Stomach (tissue), 4 donors: ENCODE measurements around the gene SORCS3.

Source experiments
- EP300 ChIP-seq: sonication (generic); formaldehyde crosslinking; IDR thresholded peaks from one replicate; pipeline ENCODE4 v1.6.1; 2017; ENCODE audit warnings: antibody characterized with exemption
- POLR2A ChIP-seq, 4 donors: fragments of 450-650 bp; IDR thresholded peaks; one replicate each; pipeline ENCODE4 v1.6.1; 2016; ENCODE audit warnings: antibody characterized with exemption in 4 of 4, control low read depth in 2 of 4, mild to moderate bottlenecking in 1 of 4, moderate library complexity in 1 of 4
- TF ChIP-seq, protein P1 (sequence below), 7 experiments: fragments of 450-650 bp in 4 of 7; fragments of 200-600 bp in 3 of 7; sonication (generic) in 3 of 7; IDR thresholded peaks; one replicate each; pipeline ENCODE4 v1.5.1; 2016 to 2019; ENCODE audit warnings: antibody characterized with exemption in 7 of 7, control low read depth in 2 of 7, mild to moderate bottlenecking in 1 of 7

DNA sequence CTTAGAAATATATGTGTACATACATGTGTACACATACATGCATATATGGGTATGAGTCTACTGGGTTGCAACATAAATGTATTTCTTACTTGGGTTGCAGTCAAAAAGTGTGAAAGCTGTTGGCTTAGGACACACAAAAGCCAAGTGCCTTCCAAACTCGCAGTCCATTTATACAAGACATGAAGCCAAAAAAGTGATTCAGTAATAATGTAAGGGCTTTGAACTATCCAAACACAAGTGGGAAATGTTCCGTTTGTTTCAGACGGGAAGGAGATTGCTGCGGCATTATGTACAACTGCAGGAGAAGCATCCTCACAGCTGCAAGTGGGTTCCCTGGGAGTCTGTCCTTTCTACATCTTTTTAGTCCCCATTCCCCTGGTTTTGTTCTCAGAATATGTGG, 513.6 kb downstream of the SORCS3 start:
- TF ChIP-seq, protein P1, sequence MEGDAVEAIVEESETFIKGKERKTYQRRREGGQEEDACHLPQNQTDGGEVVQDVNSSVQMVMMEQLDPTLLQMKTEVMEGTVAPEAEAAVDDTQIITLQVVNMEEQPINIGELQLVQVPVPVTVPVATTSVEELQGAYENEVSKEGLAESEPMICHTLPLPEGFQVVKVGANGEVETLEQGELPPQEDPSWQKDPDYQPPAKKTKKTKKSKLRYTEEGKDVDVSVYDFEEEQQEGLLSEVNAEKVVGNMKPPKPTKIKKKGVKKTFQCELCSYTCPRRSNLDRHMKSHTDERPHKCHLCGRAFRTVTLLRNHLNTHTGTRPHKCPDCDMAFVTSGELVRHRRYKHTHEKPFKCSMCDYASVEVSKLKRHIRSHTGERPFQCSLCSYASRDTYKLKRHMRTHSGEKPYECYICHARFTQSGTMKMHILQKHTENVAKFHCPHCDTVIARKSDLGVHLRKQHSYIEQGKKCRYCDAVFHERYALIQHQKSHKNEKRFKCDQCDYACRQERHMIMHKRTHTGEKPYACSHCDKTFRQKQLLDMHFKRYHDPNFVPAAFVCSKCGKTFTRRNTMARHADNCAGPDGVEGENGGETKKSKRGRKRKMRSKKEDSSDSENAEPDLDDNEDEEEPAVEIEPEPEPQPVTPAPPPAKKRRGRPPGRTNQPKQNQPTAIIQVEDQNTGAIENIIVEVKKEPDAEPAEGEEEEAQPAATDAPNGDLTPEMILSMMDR (IDR thresholded peaks at IDR 0.05): no peak
- TF ChIP-seq POLR2A (IDR thresholded peaks at IDR 0.05) (no peak), EP300 (no peak)
